ENCODE measurements around the gene MYOM3.
"Not testable (repeated sequence)": the region's sequence is repeated elsewhere in the genome, so short reads cannot be mapped to it uniquely, and the experiment has no call there.

MYOM3 gene

GRCh38 chr1:24022581-24023361 is 89.2 kb downstream of the MYOM3 start:
- DNase-seq, result peak; percentile 92

GRCh38 chr1:24021403-24022266 is 90.3 kb downstream of the MYOM3 start:
- no peak for DNase-seq

DNA sequence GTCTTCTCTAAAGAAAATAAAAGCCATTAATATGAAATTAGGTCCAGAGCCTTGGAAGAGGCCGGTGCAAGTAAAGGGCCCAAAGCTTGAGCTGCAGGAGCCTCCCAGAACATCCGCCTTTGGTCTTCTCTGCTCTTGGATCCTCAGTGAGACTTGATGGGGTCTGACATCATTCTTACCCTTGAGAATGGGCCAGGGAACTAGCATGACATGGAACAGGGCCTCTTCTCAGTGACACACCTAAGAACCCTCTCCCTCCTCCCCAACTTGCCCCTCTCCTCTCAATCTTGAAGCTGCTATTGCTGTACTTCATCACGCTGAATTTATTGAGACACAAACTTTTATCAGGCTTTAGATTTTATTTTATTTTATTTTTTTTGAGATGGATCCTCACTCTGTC is 91.5 kb downstream of the MYOM3 start:
- DNase-seq, result no peak

GRCh38 chr1:24020025-24020424 is 91.9 kb downstream of the MYOM3 start:
- no peak for DNase-seq

DNA sequence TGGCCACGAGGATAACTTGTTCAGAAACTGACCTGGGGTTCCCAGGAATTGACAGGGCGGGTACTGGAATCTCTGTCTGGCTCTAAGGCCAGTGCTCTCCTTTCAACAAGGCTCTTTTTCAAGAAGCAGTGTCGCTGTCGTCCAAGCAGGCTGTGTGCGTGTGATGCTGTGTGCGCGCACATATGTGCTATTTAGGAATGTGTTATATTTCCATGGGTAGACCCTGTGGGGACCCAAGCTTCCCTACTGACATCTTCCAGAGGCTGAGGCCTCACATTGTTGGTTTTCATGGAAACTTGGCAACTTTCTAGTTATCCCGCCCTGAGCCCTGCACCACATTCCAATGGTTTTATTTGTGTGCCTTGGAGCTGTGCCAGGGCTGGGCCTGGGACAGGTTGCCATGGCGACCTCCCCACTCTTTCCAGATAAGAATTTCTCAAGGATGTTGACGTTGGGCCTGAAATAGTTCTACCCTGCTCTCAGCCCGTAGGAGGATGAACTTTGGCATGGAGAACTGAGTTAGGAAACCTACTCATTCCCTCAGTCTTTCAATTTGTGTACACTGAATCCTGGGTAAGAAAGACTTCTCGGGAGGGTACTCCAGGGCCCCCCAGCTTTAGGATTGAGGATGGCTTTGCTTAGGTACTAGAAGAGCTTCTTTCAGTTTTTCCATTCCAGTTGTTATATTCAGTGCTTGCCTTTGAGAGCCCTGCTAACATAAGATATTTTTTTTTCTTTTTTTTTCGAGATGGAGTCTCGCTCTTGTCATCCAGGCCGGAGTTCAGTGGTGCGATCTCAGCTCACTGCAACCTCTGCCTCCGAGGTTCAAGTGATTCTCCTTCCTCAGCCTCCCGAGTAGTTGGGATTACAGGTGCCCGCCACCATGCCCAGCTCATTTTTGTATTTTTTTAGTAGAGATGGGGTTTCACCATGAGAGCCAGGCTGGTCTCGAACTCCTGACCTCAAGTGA is 93.0 kb downstream of the MYOM3 start:
- DNase-seq, result peak; percentile 99

DNA sequence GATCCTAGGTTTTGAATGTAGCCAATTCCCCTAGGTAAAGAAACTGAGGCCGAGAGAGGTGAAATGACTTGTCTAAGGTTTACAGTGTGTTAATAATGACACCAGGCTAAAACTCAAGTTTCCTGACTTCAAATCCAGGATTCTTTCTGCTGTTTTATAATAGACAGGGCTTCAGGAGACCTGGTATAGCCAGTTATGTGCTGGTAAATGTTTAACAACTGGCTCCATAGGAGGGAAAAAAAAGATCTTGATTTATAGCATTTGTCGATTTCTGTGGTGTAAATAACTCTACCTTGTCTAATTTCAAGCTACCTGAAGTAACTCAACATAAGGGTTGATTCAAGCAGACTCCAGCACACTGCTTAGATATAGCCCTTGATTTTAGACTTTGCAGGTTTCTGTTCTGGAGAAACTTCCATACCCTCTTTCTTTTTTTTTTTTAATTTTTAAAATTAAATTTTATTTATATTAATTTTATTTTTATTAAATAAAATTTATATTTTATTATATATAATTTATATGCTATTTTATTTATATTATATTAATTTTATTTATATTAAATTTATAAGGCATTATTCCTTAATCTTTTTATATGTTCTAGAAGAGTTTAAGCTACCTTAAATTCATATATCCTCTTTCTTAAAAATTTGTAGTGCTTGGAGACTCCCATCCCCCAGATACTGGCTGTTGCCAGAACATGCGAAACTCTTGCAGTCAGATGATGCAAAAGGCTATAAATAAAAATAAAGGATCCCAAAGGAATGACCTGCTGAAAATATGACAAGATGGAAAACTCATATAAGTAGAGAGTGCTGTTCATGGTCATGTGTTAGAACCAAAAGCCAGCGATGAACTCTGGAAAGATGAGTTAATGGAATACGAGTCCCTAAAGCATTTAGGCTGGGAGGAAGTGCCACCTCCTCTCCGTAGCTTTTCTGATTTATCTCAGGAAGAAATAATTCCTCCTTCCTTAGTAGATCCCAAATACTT is 96.4 kb downstream of the MYOM3 start:
- no peak for DNase-seq

- not testable (repeated sequence) for DNase-seq
Observed at GRCh38 chr1:24012878-24013277, 99.1 kb downstream of the MYOM3 start.

DNA sequence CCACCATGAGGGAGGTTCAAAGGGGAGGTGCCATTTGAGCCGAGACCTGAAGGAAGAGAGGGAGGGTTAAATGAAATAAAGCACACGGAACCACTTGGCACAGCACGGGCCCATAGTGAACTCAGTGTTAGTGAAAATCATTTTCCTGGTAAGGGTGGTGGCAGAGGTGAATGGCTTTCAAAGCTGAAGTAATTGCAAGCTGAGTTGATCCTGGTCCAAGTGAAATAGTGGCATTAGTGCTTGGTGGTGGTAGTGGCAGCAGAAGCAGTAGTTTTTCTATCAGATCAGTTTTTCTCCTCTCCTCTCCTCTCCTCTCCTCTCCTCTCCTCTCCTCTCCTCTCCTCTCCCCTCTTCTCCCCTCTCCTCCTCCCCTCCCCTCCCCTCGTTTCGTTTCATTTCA is 101.3 kb downstream of the MYOM3 start:
- no peak for DNase-seq

DNA sequence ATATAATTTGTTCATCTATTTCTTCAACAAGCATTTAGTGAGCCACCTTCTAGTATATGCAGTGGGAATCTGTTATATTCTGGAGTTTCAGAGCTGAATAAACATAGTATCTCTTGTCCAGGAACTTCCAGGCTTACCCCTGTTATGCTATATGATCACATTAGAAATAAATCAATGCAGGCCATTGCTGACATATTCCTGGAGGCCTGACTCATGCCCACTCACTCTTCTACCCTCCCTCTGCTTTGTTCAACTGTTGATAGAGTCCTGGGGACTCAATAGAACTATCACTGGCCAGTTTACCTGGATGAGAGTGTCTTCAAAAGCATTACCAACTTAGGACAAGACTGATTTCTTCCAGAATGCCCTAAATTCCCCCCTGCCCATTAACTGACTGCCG is 102.5 kb downstream of the MYOM3 start:
- DNase-seq, result peak; percentile 58

GRCh38 chr1:24008574-24009184 is 103.3 kb downstream of the MYOM3 start:
- not testable (repeated sequence) for DNase-seq

- DNase-seq, result no peak
Observed at GRCh38 chr1:24007079-24007478, 104.9 kb downstream of the MYOM3 start.
